ENCODE results near the gene PI4KB. TPM values are rescaled to one million over a fixed set of nuclear protein-coding genes. Genes with fewer than 3 reads are reported as not detected.

PI4KB gene
- total RNA-seq, 1 donor from 2014 or later = 21.2 TPM

DNA sequence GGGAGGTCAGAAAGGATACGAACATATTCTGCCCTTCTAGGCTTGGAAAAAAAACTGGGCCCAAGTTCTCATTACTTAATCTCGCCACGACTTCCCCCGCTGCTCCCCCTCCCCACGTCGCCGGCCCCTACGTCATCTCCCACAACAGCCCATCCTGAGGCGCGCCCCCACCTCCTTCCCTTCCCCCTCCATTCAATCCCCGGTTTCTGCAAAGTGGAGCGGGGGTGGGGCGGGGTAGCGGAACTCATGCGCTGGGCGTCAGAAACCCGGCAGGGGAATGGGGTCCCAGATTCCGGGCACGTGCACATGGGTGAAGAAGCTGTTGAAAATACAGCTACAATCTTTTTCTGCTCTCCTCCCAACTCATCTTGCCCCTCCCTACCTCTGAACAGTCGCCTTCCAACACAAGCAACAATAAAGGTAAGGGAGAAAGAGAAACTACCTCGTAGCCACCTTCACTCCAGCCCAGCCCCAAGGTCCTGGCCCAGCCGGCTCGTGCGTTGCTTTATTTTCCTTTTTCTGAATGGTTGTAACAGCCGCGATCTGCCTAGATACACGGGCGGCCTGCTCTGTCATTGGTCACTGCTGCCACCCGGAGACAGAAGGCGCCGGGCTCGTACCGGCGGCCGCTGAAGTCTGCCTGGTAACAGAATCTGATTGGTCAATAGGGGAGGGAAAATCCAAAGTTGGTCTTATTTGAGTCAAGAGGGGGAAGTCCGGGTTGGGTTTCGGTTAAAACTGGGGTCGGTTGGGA lies 19.7 kb upstream of the PI4KB start, which contains the start of gene RFX5:
Gene RFX5 (minus strand): TSS at position 484 of the 754 bp plus-strand sequence. CDS start 932 bp downstream, outside the sequence.
- ATAC-seq (peak; percentile 97), DNase-seq (ENCODE audit: low spot score) (peak; percentile 95)

DNA sequence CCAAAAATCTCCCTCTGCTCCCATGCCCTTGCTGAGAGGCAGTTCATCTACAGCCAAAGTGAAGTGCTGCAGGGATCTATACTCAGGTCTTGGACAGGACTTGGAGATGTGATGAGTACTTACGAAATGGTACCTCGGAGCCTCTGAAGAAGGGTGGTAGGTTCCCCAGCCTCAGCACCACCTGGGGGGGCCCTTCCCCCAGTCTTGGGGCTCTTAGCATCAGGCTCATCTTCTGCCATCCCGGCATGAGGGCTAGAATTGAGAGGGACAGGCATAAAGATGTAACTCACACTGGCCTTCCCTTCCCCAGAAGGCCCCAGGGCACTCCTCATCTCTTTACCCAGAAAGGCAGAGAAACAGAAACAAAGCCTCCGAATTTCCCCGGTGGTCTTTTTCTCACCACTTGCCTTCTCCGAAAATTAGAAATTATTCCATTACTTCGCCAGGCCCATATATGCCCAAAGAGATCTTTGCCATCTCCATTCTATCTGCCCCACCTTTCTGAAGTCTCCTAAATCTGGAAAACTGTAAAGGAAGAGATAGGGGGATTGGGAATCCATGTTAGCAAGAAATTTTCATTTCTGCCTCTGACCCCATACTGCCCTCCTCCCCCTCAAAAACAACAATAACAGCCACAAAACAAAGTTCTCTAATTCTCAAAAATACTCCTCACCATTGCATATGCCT lies 19.0 kb upstream of the PI4KB start:
- no peak for ATAC-seq
- DNase-seq (ENCODE audit: low spot score) = no peak

DNA sequence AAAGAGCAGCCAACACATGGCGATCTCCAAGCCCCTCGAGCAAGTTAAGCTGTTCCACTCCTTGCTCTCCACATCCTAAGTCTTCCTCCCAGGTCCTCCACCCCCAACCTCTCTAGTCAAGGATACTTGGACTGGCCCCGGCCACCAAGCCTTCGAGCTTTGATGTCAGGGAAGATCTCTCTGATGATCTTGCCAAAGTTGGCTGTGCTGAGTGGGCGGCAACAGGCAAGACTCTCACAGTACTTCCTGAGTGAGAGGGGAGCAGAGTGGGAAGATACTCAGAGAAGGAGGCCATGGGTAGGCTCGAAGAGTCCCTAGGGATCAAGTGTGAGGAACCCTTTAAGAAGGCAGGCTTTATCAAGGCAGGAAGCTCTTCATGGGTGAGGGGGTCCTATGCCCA lies 17.1 kb upstream of the PI4KB start:
- DNase-seq (ENCODE audit: low spot score) (no peak), ATAC-seq (no peak)

DNA sequence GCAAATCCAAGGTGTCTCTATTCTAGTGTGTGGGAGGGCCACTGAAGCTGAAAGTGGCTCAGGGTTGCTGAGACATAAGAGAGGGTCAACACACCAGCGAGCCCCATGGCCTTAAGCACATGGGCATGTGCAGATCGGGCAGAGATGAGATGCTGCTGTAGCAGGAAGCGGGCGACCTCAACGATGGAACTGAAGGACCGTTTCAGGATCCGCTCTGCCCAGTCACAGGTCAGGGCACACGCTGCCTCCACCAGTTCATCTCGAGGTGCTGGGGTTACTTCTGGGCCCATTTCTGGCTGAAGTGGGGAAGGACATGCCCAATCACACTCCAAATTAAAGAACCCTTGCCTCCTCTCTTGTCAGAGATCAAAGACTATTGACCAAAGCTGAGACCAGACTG lies 16.4 kb upstream of the PI4KB start:
- no peak for ATAC-seq
- DNase-seq (ENCODE audit: low spot score) = no peak

DNA sequence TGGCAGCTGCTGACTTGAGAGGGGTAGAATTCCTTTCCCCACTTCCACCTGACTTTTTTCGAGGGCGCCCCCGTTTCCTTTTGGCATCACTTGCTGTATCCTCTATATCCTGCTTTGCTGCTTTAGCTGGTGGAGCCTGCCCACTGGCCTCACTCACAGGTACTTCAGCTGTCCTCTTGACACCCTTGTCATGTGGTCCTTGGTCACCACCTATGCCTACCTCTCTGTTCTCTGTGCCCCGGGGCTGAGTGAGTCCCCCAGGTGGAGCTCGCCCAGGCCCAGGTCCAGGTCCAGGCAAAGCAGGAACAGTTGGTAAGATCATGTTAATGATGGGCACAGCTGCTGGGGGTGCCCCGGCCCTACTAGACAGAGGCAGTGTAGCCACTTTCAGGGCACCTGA lies 15.4 kb upstream of the PI4KB start:
- DNase-seq (ENCODE audit: low spot score) = no peak
- ATAC-seq = no peak

DNA sequence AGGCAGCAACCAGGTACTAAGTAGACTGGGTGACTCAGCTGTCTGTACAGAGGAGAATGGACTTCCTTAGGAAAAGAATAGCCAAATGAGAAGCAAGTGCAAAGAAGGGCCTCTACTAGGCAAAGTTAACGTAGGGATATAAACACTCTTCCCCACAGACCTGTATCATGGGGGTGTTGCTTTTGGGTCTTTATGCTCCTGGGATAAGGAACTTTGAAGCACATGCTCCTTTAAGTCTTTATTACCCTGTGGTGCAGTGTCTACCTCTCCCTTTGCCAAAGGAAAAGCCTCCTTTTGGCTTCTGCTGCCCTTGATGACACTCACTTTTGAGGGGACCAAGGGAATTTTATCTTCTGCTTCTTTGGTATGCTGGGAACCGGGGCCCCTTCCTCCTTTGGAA lies 14.8 kb upstream of the PI4KB start:
- ATAC-seq = no peak
- no peak for DNase-seq (ENCODE audit: low spot score)

DNA sequence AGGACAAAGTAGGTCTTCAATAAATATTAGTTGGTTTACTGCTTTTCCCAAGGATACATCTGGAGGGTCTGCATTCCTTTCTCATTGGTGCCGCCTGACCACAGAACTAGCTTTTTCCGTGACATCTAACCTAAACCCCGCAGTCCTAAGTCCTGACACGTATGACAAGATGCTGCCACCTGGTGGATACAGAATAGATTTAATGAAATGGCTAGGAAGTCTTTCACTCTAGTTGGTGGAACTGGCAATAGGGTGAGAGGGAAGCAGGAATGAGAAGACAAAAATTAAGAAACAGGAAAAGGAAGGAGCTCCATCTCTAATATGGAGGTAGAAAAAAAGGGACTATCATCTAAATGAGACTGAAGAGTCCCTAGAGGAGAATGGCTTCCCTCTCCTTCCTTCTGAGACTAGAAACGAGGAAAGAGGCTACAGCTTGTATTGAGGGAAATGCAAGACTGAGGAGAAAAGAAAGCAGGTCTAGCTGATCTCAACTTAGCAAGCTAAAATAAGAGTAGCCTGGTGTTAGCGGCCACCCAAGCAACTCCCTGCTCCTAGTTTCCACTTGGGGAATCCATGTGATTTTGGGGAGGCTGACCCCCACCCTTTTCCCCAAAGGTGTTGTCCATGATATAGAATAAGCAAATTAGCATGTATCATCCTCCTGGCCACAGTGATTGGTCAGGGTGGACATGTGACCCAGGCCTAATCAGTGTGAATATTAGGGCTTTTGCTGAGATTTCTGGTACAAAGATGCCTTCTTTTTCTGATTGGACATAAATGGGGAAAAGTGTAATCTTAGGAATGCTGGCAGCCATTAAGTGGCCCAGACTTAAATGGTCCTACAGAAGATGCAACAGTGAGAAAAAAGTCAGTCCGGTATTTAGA lies 13.9 kb upstream of the PI4KB start:
- ATAC-seq (peak; percentile 98), DNase-seq (ENCODE audit: low spot score) (no peak)

DNA sequence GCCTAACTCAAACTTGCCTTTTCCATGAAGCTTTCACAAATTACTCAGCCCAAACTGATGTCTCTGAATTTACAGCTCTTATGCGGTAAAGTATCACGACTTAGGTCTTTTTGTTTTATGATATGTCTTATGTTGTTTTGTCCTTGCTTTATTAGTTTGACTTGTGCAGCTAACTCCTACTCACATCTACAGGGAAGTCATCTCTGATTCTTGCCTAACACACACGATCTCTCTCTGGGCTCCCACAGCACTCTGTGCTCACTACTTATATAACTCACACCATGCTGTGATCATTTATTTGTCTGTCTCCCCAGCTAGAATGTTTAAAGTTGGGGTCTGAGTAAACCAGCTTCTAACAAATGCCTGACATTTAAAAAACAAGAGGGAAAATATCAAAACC lies 9.3 kb upstream of the PI4KB start:
- no peak for ATAC-seq
- no peak for DNase-seq (ENCODE audit: low spot score)

DNA sequence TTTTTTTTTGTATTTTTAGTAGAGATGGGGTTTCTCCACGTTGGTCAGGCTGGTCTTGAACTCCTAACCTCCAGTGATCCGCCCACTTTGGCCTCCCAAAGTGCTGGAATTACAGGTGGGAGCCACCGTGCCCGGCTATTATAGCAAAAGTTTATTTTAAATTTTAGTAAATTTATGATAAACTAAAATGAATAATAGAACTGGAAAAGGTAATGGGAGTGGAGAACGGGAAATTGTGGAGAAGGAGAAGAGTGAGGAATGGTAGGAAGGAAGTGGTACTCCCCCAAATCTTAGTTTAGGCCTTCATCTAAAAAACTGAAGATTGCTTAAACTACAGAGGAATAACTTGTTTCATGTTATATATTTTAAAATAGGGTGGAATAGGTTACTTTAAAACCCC lies 7.6 kb upstream of the PI4KB start:
- DNase-seq (ENCODE audit: low spot score) = no peak
- ATAC-seq = no peak

DNA sequence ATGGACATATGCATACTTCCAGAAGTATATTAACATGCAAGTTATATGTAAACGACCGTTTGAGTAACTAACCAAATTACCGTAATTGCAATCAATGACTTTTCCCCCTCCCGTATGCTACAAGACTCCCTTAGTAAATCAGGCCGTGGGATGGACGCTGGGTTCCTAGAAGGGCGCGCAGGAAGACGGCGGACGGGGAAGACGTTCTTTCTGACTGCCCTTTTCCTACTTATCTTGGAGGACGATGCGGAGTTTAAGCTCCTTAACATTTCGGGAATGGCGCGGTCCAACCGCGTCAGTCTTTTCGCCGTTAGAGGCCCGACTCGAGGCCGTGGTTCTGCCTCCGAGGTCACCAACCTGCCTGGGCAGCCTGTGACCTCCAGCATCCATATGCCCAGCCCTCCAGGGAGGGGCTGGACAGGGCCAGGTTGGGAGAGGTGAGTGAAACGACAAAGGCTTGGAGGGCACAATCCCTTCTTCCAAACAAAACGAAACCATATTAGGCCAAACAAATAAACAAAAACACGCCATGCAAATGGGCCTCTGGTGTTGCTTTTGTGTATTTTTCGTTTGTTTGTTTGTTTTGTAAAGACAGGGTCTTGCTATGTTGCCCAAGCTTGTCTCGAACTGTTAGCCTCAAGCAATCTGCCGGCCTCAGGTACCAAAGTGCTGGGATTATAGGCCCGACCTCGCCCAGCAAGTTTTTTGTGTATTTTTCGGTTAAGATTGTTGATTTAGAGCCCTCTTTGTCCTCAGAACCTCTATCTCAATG lies 873 bp upstream of the PI4KB start:
- ATAC-seq = peak; percentile 53

DNA sequence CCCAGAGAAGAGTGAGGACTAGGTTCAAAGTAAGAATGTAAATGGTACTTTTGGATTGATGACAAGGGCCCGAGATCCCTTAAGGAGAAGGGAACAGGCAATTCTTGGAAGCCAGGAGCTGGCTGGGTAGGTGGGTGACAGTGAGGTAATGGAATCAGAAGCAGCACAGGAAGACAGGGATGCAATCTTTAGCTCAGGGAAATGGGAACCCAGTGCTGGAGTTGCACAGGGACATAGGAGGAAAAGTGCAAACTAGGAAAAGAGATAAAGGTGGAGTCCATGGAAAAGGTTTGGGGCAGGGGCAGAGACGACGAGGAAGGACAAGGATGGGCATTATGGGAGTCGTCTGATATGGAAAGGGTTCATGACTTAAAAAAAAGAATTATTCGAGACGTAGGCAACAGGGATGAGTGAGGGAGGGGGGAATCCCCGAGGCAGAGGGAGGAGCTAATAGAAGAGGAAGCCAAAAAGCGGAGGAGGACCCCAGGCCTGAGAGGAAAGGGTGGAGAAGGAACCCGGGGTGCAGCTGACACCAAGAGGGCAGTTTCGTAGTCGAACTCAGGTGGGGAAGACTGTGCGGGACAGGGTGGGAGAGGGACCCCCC lies 495 bp downstream of the PI4KB start:
- DNase-seq (ENCODE audit: low spot score) (no peak), ATAC-seq (peak; percentile 55)

More for the DNA sequence above, 873 bp upstream of the PI4KB start:
- peak; percentile 58 for DNase-seq (ENCODE audit: low spot score)

DNA sequence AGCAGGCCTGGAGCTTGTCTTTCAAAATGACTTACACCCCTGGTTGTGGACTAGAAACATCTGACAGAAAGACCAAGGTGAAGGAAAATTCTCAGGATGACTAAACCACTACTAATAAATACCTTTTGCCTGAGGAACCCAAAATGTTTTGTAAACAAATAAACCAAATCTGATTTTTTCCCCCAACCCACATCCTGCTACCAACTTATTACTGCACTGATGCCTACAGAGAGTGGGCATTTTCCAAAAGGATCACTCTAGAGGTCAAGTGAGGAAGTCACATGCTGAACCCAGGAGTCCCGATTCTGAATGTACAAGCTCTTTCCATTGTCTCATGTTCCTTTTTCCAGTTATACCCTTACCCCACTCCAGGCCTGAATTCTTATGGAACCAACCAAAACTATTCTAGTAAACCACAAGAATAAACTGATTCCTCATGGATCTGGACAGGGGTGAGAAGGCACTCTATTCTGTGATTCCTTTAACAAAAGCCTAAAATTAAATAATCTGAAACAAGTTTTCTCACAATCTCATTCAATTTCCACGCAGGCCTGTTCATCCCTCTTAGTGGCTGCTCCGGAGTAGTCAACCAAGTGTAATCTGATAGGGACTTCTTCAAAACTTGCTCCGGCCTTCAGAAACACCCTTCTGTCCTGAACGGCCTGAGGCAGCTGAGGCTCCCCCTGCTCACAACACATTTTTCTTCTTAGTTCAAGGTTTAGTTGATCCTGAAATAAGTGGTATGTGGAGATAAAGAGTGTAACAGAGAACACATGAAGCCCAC lies 1.4 kb downstream of the PI4KB start:
- DNase-seq (ENCODE audit: low spot score) (no peak), ATAC-seq (no peak)

DNA sequence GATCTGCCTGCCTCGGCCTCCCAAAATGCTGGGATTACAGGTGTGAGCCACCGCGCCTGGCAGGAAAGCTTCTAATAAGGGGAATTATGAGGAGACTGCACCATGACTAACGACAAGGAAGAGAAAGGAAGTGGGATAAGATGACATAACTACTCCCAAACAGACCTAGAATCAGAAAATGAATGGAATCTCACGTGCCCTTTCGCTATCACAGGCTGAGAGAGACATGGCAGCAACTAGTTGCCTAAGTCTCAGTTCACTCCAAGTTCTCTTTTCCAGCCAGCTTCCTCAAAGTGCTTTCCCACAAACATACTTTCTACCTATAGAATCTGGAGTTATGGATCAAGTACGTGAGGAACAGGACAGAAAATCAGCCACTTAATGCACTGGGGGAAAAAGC lies 2.0 kb downstream of the PI4KB start:
- ATAC-seq = no peak
- DNase-seq (ENCODE audit: low spot score) = no peak

DNA sequence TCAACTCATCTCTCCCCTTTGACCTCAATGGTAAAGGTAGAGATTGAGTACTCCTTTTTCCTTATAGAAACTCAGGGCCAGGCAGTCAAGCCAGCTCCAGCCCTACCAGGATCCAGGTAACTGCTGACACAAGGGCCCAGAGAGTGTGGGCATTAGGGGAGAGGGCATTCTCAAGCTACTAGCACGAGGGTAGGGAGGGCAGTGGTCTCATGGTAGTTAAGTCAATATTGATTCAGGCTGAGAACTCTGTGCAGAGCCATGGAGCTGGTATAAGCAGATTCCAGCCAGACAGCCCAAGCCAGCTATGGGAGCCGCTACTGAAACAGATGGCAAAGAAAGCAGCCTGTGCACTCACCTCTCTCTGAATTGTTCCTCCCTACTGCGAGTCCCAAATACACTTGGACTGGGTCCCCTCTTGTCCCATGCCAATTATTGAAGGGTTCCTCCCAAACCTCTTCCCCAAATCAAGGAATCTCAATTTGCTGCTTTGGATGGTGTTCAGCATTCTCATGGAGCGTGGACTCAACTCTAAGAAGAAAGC lies 2.8 kb downstream of the PI4KB start:
- ATAC-seq (no peak), DNase-seq (ENCODE audit: low spot score) (no peak)

DNA sequence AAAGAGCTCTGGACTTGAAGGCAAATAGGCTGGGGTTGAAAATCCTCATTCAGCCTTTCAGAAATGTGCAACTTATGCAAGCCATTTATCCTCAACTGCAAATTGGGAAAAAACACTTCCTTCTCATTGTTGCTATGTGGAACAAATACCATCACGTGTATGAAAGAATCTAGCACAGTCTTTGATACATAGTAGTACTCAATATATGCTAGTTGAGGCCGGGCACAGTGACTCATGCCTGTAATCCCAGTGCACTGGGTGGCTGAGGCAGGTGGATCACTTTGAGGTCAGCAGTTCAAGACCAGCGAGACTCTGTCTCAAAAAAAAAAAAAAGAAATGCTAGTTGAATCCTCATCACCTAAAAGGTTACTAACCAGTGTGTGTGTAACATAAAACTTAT lies 8.2 kb downstream of the PI4KB start:
- no peak for ATAC-seq
- DNase-seq (ENCODE audit: low spot score) = no peak

DNA sequence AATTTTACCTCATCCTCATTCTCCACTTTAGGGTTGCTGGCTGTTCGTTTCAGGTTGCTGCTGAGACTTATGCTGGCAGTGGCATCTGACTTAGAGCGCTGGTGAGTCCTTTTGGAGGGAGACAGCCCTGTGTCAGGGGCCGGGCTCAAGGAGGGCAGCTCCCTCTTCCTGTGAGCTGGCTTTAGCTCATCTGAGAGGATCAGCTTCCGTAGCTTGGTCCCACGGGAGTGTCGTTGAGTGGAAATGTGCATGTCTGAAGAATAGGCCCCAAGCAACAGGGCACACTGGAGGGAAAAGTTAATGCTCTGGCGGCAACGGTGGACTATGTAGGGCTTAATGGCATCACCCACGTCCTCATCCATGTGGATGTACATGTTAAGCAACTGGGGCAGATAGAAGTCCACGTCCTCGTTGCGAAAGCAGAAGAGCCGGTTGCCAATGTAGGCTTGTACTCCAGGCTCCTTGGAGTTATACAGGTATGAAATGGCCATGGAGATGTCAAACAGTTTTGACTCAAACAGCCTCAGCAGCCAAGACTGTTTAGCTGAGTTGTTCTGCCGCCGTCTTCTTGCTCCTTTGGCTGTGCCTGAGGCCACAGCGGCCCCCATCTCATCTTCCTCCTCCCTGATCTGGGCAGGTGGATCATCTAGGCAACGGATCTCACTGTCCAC lies 11.5 kb downstream of the PI4KB start:
- DNase-seq (ENCODE audit: low spot score) (no peak), ATAC-seq (no peak)

DNA sequence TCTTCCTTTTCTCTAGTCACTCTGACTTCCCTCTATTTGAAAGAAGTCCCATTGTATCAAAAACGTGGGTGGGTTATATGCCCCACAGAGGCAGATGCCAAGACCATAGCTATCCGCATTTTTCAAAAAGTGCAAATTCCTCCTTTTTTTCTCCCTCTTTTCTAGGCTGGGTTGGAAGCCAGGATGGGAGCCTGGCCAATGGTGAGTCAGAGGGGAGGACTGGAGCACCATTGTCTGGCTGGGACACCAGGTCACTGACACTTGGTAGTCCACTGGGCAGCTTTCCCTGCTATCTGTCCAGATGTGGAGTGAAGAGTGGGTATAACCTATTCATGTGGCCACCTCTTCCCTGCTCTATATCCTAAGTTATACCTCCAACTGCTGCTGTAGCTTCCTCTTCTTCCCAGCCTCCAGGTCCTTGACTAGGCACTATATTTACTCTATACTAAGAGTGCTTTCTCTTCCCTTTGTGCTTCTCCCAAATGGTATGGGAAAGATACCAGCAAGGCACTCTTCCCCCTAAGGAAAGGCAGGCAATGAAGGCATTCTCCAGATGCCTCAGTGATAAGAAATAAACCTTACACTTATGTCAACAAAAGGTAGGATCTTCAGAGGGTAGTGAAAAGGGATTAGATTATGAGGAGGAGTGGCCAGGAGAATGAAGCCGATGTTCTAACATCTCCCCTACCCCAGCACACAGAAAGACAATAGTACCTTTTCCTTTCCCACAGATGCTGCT lies 12.9 kb downstream of the PI4KB start:
- DNase-seq (ENCODE audit: low spot score) (peak; percentile 90), ATAC-seq (peak; percentile 88)

DNA sequence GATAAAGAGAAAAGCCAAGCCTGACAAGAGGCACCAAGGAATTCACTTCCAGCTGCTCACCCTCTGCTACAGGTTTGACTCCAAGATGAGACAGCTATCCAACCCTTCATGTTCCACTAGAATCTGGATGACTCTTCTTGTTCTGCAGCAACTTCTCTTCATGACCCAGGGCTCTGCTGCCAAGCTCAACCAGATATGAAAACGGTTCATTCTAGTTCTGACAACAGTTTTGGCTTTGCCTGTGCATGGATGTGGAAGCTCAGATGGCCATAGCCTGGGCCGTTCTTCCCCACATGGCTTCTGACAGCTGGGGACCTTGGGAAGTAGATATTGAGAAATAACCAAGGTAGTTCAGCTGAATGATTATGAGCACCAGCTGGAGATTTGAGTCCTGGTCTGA lies 13.7 kb downstream of the PI4KB start:
- no peak for DNase-seq (ENCODE audit: low spot score)
- no peak for ATAC-seq

Data from left lobe of liver (tissue), 2 donors.